Measurements from ENCODE around the gene GABRG3.

- TF ChIP-seq CBX2 (IDR thresholded peaks at IDR 0.05; ENCODE audit: insufficient read depth, low read length, poor library complexity, severe bottlenecking) (no peak), FOS (IDR thresholded peaks at IDR 0.05; ENCODE audit: extremely low read depth, insufficient read length) (no peak), CTCF (IDR thresholded peaks at IDR 0.05 in 2 of 3, conservative IDR thresholded peaks at IDR 0.05 in 1 of 3; ENCODE audit: insufficient read depth in 2 of 3, low read depth in 1 of 3, low read length in 3 of 3) (no peak), CREB5 (CRISPR knock-in tag; IDR thresholded peaks at IDR 0.05) (no peak), POLR2A (conservative IDR thresholded peaks at IDR 0.05) (no peak)
These were observed 486.8 kb downstream of the GABRG3 start for GRCh38 chr15:27457766-27458165.

Data from K562 (cell line).